NCI-H774 (cell line): ENCODE results near the gene HPS6.

ENCODE experiments used
- DNase-seq: peaks from one replicate; lab custom pipeline; 2025; lab: John Stamatoyannopoulos, UW

The HPS6 gene

DNA sequence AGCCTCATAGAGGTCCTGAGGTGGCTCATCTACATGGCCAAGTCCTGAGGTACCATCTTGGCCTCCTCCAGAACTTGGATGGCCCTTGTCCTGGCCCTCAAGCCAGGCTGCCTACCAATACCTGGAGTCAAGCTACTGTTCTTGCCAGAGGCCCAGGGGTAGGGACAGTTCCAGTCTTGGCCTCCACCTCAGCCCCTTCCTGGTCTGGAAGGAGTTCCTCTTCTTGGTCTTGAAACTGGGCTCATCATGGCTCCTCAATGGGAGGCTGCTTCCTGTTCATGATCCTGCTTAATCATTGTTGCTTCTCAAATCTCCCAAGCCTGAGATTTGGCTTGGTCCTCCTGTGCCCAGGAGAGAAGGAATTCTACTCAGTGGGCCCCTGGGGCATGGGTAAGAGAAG is 3.9 kb downstream of the HPS6 start:
- no peak for DNase-seq

DNA sequence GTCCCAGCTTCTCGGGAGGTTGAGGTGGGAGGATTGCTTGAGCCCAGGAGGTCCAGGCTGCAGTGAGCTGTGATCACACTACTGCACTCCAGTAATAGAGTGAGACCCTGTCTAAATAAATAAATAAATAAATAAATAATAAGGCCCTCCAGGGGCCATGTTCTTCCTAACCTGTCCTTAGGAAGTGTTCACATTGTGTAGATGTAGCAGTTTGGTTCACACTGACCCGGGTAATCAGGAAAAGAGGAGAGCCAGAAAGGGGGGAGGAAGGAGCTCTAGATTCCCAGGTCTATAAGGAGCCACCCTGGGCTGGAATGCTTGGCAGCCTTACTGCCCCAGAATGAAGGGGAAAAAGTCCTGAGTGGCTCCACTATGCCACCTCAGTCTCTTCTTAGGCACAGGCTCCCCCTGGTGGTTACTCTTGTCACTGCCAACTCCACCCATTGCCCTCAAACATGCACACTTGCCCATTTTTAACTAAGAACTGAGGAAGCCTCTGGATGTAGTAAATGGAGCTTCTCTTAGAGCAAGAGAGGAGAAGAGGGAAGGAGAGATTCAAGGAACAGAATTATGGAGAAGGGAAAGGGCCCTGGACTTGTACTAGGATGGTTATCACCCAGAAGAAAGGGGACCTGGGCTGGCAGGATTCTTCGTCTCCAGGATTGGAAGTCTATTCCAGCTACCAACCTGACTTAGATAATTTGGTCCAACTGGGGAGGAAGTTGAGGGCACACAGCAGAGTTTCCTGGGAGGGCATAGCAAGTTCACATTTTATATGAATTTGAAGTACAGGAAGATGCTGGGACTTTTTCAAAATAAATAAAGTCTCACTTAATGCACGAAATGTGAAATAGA is 7.8 kb downstream of the HPS6 start:
- peak; percentile 25 for DNase-seq

DNA sequence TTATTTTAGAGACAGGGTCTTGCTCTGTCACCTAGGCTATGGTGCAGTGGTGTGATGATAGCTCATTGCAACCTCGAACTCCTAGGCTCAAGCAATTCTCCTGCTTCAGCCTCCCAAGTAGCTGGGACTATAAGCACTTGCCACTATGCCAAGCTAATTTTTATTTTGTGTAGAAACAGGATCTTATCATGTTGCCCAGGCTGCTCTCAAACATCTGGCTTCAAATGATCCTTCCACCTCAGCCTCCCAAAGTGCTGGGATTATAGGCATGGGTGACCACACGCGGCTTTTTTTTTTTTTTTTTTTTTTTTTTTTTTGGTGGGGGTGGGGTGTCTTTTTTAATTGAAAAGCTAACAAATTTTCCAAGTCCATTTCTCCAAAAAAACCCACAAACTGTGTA is 18.4 kb downstream of the HPS6 start:
- no peak for DNase-seq

DNA sequence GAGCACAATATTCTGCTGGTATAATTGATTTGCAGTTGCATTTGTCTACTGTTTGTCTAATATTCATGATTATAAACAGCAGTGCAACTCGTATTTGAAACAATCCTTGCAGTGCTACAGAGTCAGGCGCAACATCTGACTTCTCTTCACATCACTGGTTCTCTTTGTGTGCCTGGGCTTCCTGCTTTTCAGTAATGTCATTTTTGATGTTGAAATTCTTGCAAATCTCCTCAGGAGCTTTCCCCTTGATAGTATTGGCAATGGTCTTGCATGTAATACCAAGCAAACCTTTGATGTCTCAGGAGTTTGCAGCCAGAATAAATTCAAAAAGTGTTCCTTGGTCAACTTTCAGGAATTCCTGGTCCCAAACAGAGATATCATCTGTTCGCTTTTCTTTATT is 20.2 kb downstream of the HPS6 start:
- no peak for DNase-seq

DNA sequence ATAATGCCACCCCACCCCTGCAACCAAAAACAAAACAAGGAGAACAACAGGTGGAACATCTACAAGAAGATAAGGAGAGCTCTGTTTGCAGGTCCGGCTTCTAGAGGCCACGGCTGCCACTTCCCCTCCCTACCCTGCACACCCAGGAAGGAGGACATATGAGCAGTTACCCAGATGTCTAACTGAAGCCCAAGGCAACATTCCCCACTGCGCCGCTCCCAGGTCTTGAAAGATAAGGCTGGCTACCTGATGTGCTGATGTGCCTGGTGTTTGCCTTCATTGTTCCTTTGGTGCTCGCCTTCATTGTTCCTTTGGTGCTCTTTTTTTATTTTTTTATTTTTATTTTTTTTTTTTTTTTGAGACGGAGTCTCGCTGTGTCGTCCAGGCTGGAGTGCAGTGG is 21.0 kb downstream of the HPS6 start:
- no peak for DNase-seq

- DNase-seq: no peak
These were observed 25.6 kb downstream of the HPS6 start for GRCh38 chr10:102090772-102091171.

DNA sequence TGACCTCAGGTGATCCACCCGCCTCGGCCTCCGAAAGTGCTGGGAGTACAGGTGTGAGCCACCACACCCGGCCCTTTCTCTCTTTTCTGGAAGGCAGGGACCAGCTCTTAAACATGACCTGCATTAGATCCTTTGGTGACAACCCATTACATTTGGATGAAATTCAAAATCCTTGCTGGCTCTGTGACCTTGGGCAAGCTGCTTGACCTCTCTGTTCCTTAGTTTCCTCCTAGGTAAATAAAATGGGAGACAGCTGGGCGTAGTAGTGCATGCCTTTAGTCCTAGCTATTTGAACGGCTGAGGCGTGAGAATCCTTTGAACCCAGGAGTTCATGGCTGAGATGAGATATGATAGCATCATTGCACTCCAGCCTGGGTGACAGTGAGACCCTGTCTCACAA is 31.3 kb downstream of the HPS6 start:
- no peak for DNase-seq

DNA sequence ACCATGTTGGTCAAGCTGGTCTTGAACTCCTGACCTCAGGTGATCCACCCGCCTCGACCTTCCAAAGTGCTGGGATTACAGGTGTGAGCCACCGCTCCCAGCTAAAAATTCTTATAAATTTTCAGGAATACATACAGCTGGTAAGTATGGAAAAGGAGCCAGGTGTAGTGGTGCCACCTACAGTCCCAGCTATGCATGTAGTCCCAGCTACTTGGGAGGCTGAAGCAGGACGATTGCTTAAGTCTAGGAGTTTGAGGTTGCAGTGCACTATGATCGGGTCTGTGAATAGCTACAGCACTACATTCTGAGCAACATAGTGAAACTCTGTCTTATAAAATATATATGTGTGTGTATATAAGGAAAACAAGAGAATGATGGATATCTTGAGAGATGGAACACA is 36.0 kb downstream of the HPS6 start:
- no peak for DNase-seq

GRCh38 chr10:102102421-102102820 is 37.3 kb downstream of the HPS6 start:
- DNase-seq: no peak

DNA sequence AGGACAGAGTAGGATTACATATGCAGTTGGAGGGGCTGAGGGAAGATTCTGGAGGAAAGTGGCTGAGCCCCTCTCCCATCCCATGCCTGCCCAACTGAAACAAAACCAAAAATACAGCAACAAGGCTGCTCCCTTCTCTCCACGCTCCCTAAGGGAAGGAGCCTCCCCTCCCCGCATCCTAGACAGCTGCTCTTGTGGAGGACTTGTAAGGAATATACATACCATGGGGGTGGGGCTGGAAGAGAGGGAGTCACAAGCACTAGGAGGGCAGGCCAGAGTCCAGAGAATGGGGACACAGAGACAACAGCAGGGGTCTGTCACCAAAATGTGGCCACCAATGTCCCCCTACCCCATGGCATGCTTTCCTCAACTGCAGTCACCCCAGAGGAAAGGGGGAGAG is 41.8 kb downstream of the HPS6 start:
- DNase-seq: no peak

- DNase-seq: no peak
These were observed 44.3 kb downstream of the HPS6 start for GRCh38 chr10:102109166-102110116.

GRCh38 chr10:102111276-102111675 is 46.1 kb downstream of the HPS6 start:
- no peak for DNase-seq

DNA sequence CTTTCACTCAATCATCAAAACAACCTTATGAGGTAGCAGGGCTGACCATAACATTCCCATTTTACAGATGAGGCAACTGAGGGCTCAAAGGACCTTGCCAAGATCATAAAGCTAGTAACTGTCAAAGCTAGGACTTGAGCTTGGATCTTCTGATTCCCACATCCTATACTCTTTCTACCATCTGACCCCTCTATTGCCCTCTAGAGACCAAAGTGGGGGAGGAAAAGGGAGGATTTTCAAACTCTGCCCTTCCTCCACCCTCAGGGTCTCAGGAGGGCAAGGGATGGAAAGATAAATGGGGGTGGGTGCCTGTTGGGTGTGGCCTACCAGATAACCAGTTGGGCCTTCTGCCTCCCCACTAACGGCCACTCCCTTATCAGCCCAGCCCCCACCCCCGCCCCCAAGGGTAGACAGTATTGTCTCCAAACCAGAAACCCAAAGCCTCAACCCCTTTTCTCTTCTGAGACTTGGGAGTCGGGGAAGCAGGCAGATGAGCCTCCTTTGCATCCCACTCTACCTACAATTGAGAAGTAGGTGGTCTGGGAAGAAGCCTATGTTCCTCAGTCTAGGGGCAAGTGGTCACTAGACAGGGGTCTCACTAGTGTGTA is 47.2 kb downstream of the HPS6 start:
- no peak for DNase-seq

- no peak for DNase-seq
These were observed 48.3 kb downstream of the HPS6 start for GRCh38 chr10:102113261-102113955.

DNA sequence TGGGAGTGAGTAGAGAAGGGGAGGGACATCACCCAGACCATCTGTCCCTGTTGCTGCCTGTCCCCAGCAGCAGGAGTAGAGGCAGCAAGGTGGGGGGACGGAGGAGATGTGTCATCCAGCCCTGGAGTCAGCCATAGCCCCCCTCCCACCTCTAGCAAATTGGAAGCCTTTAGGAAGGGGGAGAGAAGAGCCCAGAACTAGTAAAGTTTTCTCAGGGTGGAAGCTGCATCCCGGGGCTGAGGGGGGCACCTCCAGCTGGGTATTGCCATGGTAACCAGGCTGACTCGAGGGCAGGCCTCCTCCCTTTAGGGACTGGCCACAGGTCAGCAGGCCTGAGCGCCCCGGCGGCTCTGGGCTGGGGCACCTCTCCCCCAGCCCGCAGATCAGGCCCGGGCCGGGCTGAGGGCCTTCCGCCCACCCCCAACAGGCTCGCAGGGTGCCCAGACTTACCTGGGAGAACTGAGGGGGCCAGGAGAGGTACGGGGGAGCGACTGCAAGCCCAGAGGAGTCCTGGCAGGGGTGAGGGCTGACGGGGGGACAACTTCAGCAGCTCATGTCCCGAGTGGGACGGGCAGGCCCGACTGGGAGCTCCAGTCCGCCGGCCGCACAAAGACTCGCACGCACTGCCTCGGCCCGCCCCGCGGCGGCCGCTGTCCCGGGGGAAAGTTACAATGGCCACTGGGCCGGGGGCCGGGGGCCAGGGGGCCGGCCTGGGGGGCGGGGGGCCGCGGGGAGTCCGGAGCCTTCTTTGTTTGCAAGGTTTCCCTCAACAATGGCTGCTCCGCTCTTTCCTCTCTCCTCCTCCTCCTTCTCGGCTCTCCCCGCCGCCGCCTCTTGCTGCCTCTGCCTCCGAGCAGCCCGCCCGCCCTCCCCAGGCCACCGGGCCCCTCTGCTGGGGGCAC is 49.1 kb downstream of the HPS6 start:
- no peak for DNase-seq

GRCh38 chr10:102114861-102115618 is 49.9 kb downstream of the HPS6 start:
- DNase-seq: peak; percentile 38

DNA sequence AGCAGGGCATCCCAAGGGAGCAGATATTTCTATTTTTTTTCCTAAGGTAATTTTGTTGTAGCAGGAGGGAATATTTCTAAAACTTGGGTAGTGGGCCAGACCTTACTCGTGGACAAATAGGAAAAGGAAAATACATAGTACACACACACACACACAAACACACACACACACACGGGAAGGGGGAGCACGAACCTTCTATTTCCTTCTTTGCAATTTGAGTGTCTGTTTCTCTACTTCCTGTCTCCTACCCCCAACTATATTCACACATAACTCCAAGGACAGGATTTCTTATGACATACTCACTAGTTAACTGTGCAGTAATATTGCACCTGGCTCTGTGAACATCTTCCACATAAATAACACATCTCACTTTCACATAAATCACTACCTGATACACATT is 50.6 kb downstream of the HPS6 start:
- DNase-seq: no peak

DNA sequence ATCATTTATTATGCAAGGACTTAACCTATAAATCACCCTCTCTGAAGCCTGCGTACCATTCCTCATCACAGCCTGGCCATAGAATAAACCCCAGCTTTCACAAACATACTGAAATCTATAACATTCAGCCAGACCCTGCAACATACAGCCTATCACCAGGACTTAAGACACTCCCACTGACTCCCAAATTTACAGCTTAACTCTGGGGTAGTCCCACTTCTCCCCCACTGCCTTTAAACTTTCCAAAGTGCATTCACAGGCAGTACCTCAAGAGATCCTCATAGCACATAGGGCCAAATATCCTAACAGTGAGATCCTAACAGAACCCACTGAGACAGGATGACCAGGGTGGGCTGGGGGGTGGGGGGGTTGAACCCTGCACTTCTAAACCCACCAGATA is 51.5 kb downstream of the HPS6 start:
- DNase-seq: no peak
